ENCODE data around the gene HSPA12A. TPM values are rescaled to one million over a fixed set of nuclear protein-coding genes. Genes with fewer than 3 reads are reported as not detected.

Gene HSPA12A
- total RNA-seq, 1 donor from 2014 or later, result 5.1 TPM

DNA sequence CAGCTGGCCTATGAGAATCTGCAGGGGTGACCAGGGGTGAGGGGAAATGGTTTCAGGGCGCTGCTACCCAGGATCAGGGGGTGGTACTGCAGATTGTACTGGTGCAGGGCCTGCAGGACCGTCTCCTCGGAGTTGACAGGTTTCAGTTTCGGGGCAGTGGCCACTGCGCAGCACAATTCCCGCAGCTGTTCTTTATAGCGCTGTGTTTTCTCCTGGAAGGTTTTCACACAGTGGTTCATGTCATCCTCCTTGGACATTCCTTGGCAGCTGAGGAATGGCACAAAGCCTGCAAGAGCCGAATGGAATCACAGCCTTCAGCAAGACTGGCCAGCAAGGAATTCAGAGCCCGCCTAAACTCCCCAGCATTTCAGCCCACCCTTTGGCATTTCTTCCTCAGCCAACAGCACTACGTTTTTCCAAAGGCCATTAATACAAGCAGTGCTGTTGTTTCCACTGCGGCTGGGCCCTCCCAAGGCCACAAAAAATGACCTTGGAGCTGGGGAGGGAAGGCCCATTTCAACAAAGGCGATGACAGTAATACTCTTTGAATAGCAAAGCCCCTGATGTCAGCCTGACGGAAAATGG lies 76.7 kb downstream of the HSPA12A start:
- H3K36me3 Mint-ChIP-seq (ENCODE audit: low read depth), result no peaks in the 10 kb centered on the region
- ATAC-seq (ENCODE audit: low read depth) (no peak), DNase-seq (no peak)
- H3K9me3 Mint-ChIP-seq, result no peaks in the 10 kb centered on the region
- ChIA-PET CTCF (no interaction called here), POLR2A (no interaction called here)
- H3K27me3 Mint-ChIP-seq, result peaks cover 6% of the 10 kb centered on the region
- H3K4me1 Mint-ChIP-seq, result no peaks in the 10 kb centered on the region
- H3K4me3 Mint-ChIP-seq, result no peak overlapping the region
- no peak overlapping the region for H3K27ac Mint-ChIP-seq
- intact Hi-C loops (cut with micrococcal nuclease), result no loop called here
- TF ChIP-seq, protein P1, sequence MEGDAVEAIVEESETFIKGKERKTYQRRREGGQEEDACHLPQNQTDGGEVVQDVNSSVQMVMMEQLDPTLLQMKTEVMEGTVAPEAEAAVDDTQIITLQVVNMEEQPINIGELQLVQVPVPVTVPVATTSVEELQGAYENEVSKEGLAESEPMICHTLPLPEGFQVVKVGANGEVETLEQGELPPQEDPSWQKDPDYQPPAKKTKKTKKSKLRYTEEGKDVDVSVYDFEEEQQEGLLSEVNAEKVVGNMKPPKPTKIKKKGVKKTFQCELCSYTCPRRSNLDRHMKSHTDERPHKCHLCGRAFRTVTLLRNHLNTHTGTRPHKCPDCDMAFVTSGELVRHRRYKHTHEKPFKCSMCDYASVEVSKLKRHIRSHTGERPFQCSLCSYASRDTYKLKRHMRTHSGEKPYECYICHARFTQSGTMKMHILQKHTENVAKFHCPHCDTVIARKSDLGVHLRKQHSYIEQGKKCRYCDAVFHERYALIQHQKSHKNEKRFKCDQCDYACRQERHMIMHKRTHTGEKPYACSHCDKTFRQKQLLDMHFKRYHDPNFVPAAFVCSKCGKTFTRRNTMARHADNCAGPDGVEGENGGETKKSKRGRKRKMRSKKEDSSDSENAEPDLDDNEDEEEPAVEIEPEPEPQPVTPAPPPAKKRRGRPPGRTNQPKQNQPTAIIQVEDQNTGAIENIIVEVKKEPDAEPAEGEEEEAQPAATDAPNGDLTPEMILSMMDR (IDR thresholded peaks at IDR 0.05), result no peak

- intact Hi-C loops (cut with micrococcal nuclease), result no loop called here
- Mint-ChIP-seq H3K9me3 (no peaks in the 10 kb centered on the region), H3K27ac (no peak overlapping the region), H3K4me3 (no peak overlapping the region), H3K27me3 (peaks cover 6% of the 10 kb centered on the region), H3K4me1 (no peaks in the 10 kb centered on the region), H3K36me3 (ENCODE audit: low read depth) (no peaks in the 10 kb centered on the region)
- ATAC-seq (ENCODE audit: low read depth) (no peak), DNase-seq (no peak)
- ChIA-PET CTCF (no interaction called here), POLR2A (no interaction called here)
- TF ChIP-seq, protein P1 (IDR thresholded peaks at IDR 0.05), result no peak
Measured at GRCh38 chr10:116664631-116665030, 77.7 kb downstream of the HSPA12A start.

GRCh38 chr10:116663342-116663741 lies 79.0 kb downstream of the HSPA12A start:
- CTCF ChIA-PET, result no interaction called here
- Mint-ChIP-seq H3K27me3 (no peaks in the 10 kb centered on the region), H3K4me1 (no peaks in the 10 kb centered on the region), H3K4me3 (no peak overlapping the region), H3K9me3 (no peaks in the 10 kb centered on the region), H3K36me3 (ENCODE audit: low read depth) (no peaks in the 10 kb centered on the region), H3K27ac (no peak overlapping the region)
- intact Hi-C loops (cut with micrococcal nuclease), result no loop called here
- ATAC-seq (ENCODE audit: low read depth) (no peak), DNase-seq (no peak)
- TF ChIP-seq, protein P1 (IDR thresholded peaks at IDR 0.05), result no peak
- POLR2A ChIA-PET, result no interaction called here

- no peak for DNase-seq
- H3K36me3 Mint-ChIP-seq (ENCODE audit: low read depth), result no peaks in the 10 kb centered on the region
- no peaks in the 10 kb centered on the region for H3K4me1 Mint-ChIP-seq
- ATAC-seq (ENCODE audit: low read depth), result no peak
- H3K27ac Mint-ChIP-seq, result no peak overlapping the region
- H3K27me3 Mint-ChIP-seq, result peaks cover 3% of the 10 kb centered on the region
- TF ChIP-seq, protein P1 (IDR thresholded peaks at IDR 0.05), result no peak
- H3K4me3 Mint-ChIP-seq, result no peak overlapping the region
- no peaks in the 10 kb centered on the region for H3K9me3 Mint-ChIP-seq
- intact Hi-C loops (cut with micrococcal nuclease), result no loop called here
- ChIA-PET CTCF (no interaction called here), POLR2A (no interaction called here)
Measured at GRCh38 chr10:116660860-116661259, 81.5 kb downstream of the HSPA12A start.

GRCh38 chr10:116659049-116659670 lies 83.2 kb downstream of the HSPA12A start:
- intact Hi-C loops (cut with micrococcal nuclease), result no loop called here
- DNase-seq (no peak), ATAC-seq (ENCODE audit: low read depth) (no peak)
- no peak overlapping the region for H3K4me3 Mint-ChIP-seq
- TF ChIP-seq, protein P1 (IDR thresholded peaks at IDR 0.05), result no peak
- CTCF ChIA-PET, result no interaction called here
- no peaks in the 10 kb centered on the region for H3K9me3 Mint-ChIP-seq
- peaks cover 5% of the 10 kb centered on the region for H3K27me3 Mint-ChIP-seq
- no peaks in the 10 kb centered on the region for H3K4me1 Mint-ChIP-seq
- no peaks in the 10 kb centered on the region for H3K36me3 Mint-ChIP-seq (ENCODE audit: low read depth)
- POLR2A ChIA-PET, result no interaction called here
- H3K27ac Mint-ChIP-seq, result no peak overlapping the region
